GM12878 (cell line): ENCODE data around the gene CD58. TPM values are rescaled to one million over a fixed set of nuclear protein-coding genes. Genes with fewer than 3 reads are reported as not detected.
"Not testable (repeated sequence)": the region's sequence is repeated elsewhere in the genome, so short reads cannot be mapped to it uniquely, and the experiment has no call there.

Experiments used
- ATAC-seq: fragments of 200-7000 bp; cut with Tn5 transposase; 3 replicates; pipeline ENCODE4 v1.9.1; 2020; ENCODE audit warnings: mild to moderate bottlenecking, moderate library complexity
- BruUV-seq: library from RNA; stranded (reverse); fragments of 400-500 nt; replicated peaks from 2 replicates; lab custom pipeline; 2021; lab: Mats Ljungman, UMichigan
- CTCF ChIA-PET: fragments of 300-600 bp; sonication (Branson Sonifier 250); formaldehyde crosslinking; extraction: SDS; loops from one replicate; lab custom pipeline; 2021; ENCODE audit warnings: inconsistent platforms; lab: Yijun Ruan, JAX
- POLR2A ChIA-PET: fragments of 350-600 bp; formaldehyde crosslinking; extraction: SDS; loops from one replicate; lab custom pipeline; 2021; ENCODE audit warnings: inconsistent platforms; lab: Charles Lee
- RAD21 ChIA-PET: fragments of 300-600 bp; sonication (Branson Sonifier 250); formaldehyde crosslinking; loops from one replicate; lab custom pipeline; 2023; ENCODE audit warnings: antibody characterized with exemption; ENCODE audit not compliant: unreplicated experiment; lab: Charles Lee
- SMC1A ChIA-PET: fragments of 300-600 bp; sonication (Branson Sonifier 250); formaldehyde crosslinking; loops from one replicate; lab custom pipeline; 2023; ENCODE audit not compliant: unreplicated experiment, uncharacterized antibody; lab: Charles Lee
- DNase-seq: peaks from one replicate; pipeline ENCODE4 v3.0.0-alpha.2; 2011; ENCODE audit warnings: low read depth, low spot score
- FAIRE-seq: peaks from 3 replicates; lab custom pipeline; 2011; peaks lifted over from hg19 to GRCh38; lab: Jason Lieb, UNC
- H2AFZ ChIP-seq: 2 replicates; pipeline ENCODE4 v1.6.0; 2011; ENCODE audit warnings: low read depth, low read length, control low read depth; ENCODE audit not compliant: control insufficient read depth
- H3K27ac ChIP-seq: 2 replicates; pipeline ENCODE4 v1.5.1; 2011; ENCODE audit warnings: control low read depth; ENCODE audit not compliant: control insufficient read depth, insufficient read depth
- H3K27me3 ChIP-seq, 2 experiments: replicated peaks in 1 of 2; 2 replicates each; pipeline versions ENCODE4 v1.6.0 to v1.6.1; 2011; ENCODE audit warnings: low read length in 1 of 2; ENCODE audit not compliant: control insufficient read depth in 2 of 2, insufficient read depth in 2 of 2
- H3K36me3 ChIP-seq, 2 experiments: 2 replicates each; pipeline ENCODE4 v1.5.1; 2011; ENCODE audit warnings: low read length in 1 of 2; ENCODE audit not compliant: control insufficient read depth in 2 of 2, insufficient read depth in 2 of 2
- H3K4me1 ChIP-seq: 2 replicates; pipeline ENCODE4 v1.6.1; 2011; ENCODE audit warnings: mild to moderate bottlenecking, low read length, moderate library complexity, mixed read lengths; ENCODE audit not compliant: control insufficient read depth, insufficient read depth
- H3K4me2 ChIP-seq: 2 replicates; pipeline ENCODE4 v1.6.0; 2011; ENCODE audit warnings: control low read depth; ENCODE audit not compliant: control insufficient read depth, insufficient read depth
- H3K4me3 ChIP-seq: fragments of 200-600 bp; sonication (generic); 2 replicates; pipeline ENCODE4 v1.5.1; 2016
- H3K79me2 ChIP-seq: 2 replicates; pipeline ENCODE4 v1.6.0; 2011; ENCODE audit warnings: low read length; ENCODE audit not compliant: control insufficient read depth, insufficient read depth
- H3K9ac ChIP-seq: 2 replicates; pipeline ENCODE4 v1.8.0; 2011; ENCODE audit warnings: low read length, control low read depth, mixed read lengths; ENCODE audit not compliant: control insufficient read depth, insufficient read depth
- H3K9me3 ChIP-seq: replicated peaks from 3 replicates; pipeline ENCODE4 v1.5.1; 2011; ENCODE audit warnings: mild to moderate bottlenecking, low read length; ENCODE audit not compliant: control insufficient read depth, insufficient read depth
- H4K20me1 ChIP-seq: 2 replicates; pipeline ENCODE4 v1.6.0; 2011; ENCODE audit not compliant: control insufficient read depth, insufficient read depth
- BCL11A ChIP-seq: IDR thresholded peaks from 2 replicates; pipeline ENCODE4 v1.6.1; 2011; ENCODE audit warnings: low read depth, low read length
- BMI1 ChIP-seq: fragments of 450-650 bp; IDR thresholded peaks from 2 replicates; pipeline ENCODE4 v1.6.1; 2016; ENCODE audit warnings: mild to moderate bottlenecking, moderate library complexity, borderline replicate concordance
- DPF2 ChIP-seq: fragments of 450-650 bp; IDR thresholded peaks from 2 replicates; pipeline ENCODE4 v1.6.1; 2017; ENCODE audit warnings: mild to moderate bottlenecking
- EED ChIP-seq: sonication (generic); IDR thresholded peaks from 2 replicates; pipeline ENCODE4 v1.6.1; 2016; ENCODE audit warnings: antibody characterized with exemption, low read depth
- IKZF1 ChIP-seq: fragments of 450-650 bp; conservative IDR thresholded peaks from 2 replicates; pipeline ENCODE4 v1.6.1; 2017; ENCODE audit warnings: antibody characterized with exemption, mild to moderate bottlenecking
- IKZF2 ChIP-seq, 2 experiments: fragments of 450-650 bp; IDR thresholded peaks; 2 replicates each; pipeline ENCODE4 v1.6.1; 2017; ENCODE audit warnings: mild to moderate bottlenecking in 2 of 2, moderate library complexity in 2 of 2
- IRF4 ChIP-seq: IDR thresholded peaks from 2 replicates; pipeline ENCODE4 v1.6.1; 2011; ENCODE audit warnings: low read depth, low read length
- JUNB ChIP-seq: IDR thresholded peaks from 2 replicates; pipeline ENCODE4 v1.6.1; 2016; ENCODE audit warnings: antibody characterized with exemption, mild to moderate bottlenecking
- MTA2 ChIP-seq: fragments of 450-650 bp; IDR thresholded peaks from 2 replicates; pipeline ENCODE4 v1.6.1; 2016; ENCODE audit warnings: low read depth, mild to moderate bottlenecking, moderate library complexity
- NFIC ChIP-seq: IDR thresholded peaks from 2 replicates; pipeline ENCODE4 v1.6.1; 2012; ENCODE audit warnings: low read depth, mild to moderate bottlenecking, inconsistent platforms, low read length, moderate library complexity
- NR2F1 ChIP-seq: fragments of 450-650 bp; conservative IDR thresholded peaks from 2 replicates; pipeline ENCODE4 v1.6.1; 2017; ENCODE audit warnings: mild to moderate bottlenecking
- RUNX3 ChIP-seq: IDR thresholded peaks from 2 replicates; pipeline ENCODE4 v1.6.1; 2012; ENCODE audit warnings: low read length, inconsistent platforms
- SPI1 ChIP-seq: IDR thresholded peaks from 2 replicates; pipeline ENCODE4 v1.6.1; 2011; ENCODE audit warnings: low read depth, mild to moderate bottlenecking, low read length, moderate library complexity, borderline replicate concordance; ENCODE audit not compliant: insufficient read depth
- ZNF217 ChIP-seq: fragments of 450-650 bp; IDR thresholded peaks from 2 replicates; pipeline ENCODE4 v1.6.1; 2017; ENCODE audit warnings: antibody characterized with exemption, mild to moderate bottlenecking
- WGBS: methylation state at CpG from one replicate; pipeline ENCODE4 v1.1.6; 2016; ENCODE audit warnings: low lambda C conversion rate; ENCODE audit not compliant: insufficient replicate concordance, insufficient coverage; ENCODE audit errors: missing lambda C conversion rate; 5-methylcytosine and 5-hydroxymethylcytosine counted together
- in situ Hi-C: fragments of 300-500 bp; cut with MboI; formaldehyde crosslinking; loops from 9 replicates; pipeline ENCODE4 v1.14.3; 2018; ENCODE audit warnings: mixed read lengths
- intact Hi-C: fragments of 100-400 bp; cut with micrococcal nuclease; formaldehyde crosslinking; loops from one replicate; pipeline ENCODE4 v1.14.2; 2022; ENCODE audit not compliant: unreplicated experiment
- polyA plus RNA-seq, 11 experiments: library from polyadenylated mRNA; depleted of rRNA in 4 of 11; unstranded in 6 of 11; stranded (reverse) in 5 of 11; fragments of >200 nt; fragmentation: Nextera tagmentation in 4 of 11; fragmentation: Illumina TruSeq in 1 of 11; extraction: Ambion mirVana in 4 of 11; extraction: Trizol in 1 of 11; gene quantifications; 1 replicate in 1 of 11; 2 replicates in 10 of 11; pipeline versions ENCODE4 v1.2.1 to v1.2.3, GENCODE V29; 2011 to 2016; ENCODE audit warnings: inconsistent platforms in 2 of 11, missing spikeins in 2 of 11, low read depth in 1 of 11
- total RNA-seq, 4 experiments: library from RNA; depleted of rRNA in 3 of 4; stranded (reverse); fragments of >200 nt in 3 of 4; fragmentation: Illumina TruSeq in 1 of 4; extraction: Trizol in 1 of 4; gene quantifications; 2 replicates each; pipeline versions ENCODE4 v1.2.1 to v1.2.3, GENCODE V29; 2013 to 2021
- TF ChIP-seq, protein P1 (sequence below): fragments of 450-650 bp; IDR thresholded peaks from 2 replicates; pipeline ENCODE4 v1.6.1; 2017; ENCODE audit warnings: low read depth, mild to moderate bottlenecking, moderate library complexity

Gene CD58
- total and polyA plus RNA-seq, 10 of the 15 experiments (the other 5 are each of a cell fraction or from before 2014, with no cell fraction given), result 70.4 to 252 (median 129) TPM

DNA sequence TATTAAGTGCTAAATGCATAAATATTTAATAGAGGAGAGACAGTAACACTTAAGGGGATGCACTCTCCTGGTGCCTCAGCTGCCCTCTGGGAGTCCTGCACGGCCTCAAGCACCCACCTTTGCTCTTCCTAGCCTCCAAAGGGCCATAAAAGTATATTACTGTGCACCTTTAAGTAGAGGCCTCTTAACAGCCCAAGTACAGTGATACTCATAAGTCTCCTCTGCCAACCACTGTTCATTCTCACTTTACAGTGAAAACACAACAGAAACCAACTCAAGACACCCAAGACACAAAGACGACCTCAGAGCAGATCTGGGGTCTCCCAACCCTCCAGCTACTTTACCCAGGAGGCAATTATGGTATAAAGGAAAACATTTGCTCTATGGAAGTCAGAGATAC, 26.6 kb upstream of the CD58 start:
- ATAC-seq, result peak; percentile 87
- TF ChIP-seq JUNB (peak; percentile 47), NFIC (0 out of 2 replicates have a peak, but pooled peaks have one; percentile 32), BCL11A (peak; percentile 55; the same call in 1 of the 2 replicates), RUNX3 (peak; percentile 50), IRF4 (0 out of 2 replicates have a peak, but pooled peaks have one; percentile 37)
- BruUV-seq, H3K79me2 ChIP-seq, in situ Hi-C loops, H3K4me3 ChIP-seq, H4K20me1 ChIP-seq, DNase-seq, H3K27ac ChIP-seq, H3K36me3 ChIP-seq, H3K9me3 ChIP-seq, H3K27me3 ChIP-seq, intact Hi-C loops, H3K9ac ChIP-seq, H2AFZ ChIP-seq: not testable (repeated sequence)
- ChIA-PET SMC1A (interaction anchor here (0.8 to 3.0 kb wide), 10 partner anchors 11 to 75 kb away, joined by 3 to 57 read pairs (median 6); no protein-coding TSS in a partner anchor), RAD21 (interaction anchor here (1.0 to 3.1 kb wide), 7 partner anchors 11 to 81 kb away, joined by 3 to 42 read pairs (median 11); partner anchors contain the start of gene IGSF3), POLR2A (interaction anchor here (0.6 kb wide), 1 partner anchor 11 kb away, joined by 3 read pairs; no protein-coding TSS in a partner anchor), CTCF (interaction anchor here (1.5 to 4.9 kb wide), 5 partner anchors 12 to 76 kb away, joined by 6 to 90 read pairs (median 34); partner anchors contain the start of genes CD58 and IGSF3)
- peak; percentile 68 for FAIRE-seq
- Histone ChIP-seq H3K4me2 (peak overlapping the region; percentile 68; the same call in 1 of the 2 replicates), H3K4me1 (peaks cover 20% of the 10 kb centered on the region)
- WGBS, result 0% methylated on average over 2 of the region's 2 CpGs

- DNase-seq, H3K36me3 ChIP-seq, H3K27me3 ChIP-seq, H3K79me2 ChIP-seq, H3K9me3 ChIP-seq, H4K20me1 ChIP-seq, H3K4me3 ChIP-seq, H2AFZ ChIP-seq, in situ Hi-C loops, H3K9ac ChIP-seq, H3K27ac ChIP-seq: not testable (repeated sequence)
- BruUV-seq, result TSS peak; percentile 20
- ChIA-PET CTCF (interaction anchor here (1.0 to 4.9 kb wide), 16 partner anchors 11 to 460 kb away, joined by 3 to 90 read pairs (median 6); partner anchors contain the start of genes CD58 and IGSF3), POLR2A (interaction anchor here (0.6 kb wide), 1 partner anchor 10 kb away, joined by 3 read pairs; no protein-coding TSS in a partner anchor), RAD21 (interaction anchor here (1.0 to 3.1 kb wide), 12 partner anchors 10 to 531 kb away, joined by 3 to 42 read pairs (median 6); partner anchors contain the start of gene IGSF3), SMC1A (interaction anchor here (0.8 to 3.0 kb wide), 14 partner anchors 10 to 457 kb away, joined by 3 to 57 read pairs (median 6); no protein-coding TSS in a partner anchor)
- ATAC-seq (peak; percentile 60), FAIRE-seq (peak; percentile 52)
- intact Hi-C loops, result loop anchor here (1.0 kb wide), 1 partner anchor 23 kb away; no protein-coding TSS in a partner anchor
- Histone ChIP-seq H3K4me1 (peaks cover 20% of the 10 kb centered on the region), H3K4me2 (peak overlapping the region; percentile 68)
- TF ChIP-seq, protein P1, sequence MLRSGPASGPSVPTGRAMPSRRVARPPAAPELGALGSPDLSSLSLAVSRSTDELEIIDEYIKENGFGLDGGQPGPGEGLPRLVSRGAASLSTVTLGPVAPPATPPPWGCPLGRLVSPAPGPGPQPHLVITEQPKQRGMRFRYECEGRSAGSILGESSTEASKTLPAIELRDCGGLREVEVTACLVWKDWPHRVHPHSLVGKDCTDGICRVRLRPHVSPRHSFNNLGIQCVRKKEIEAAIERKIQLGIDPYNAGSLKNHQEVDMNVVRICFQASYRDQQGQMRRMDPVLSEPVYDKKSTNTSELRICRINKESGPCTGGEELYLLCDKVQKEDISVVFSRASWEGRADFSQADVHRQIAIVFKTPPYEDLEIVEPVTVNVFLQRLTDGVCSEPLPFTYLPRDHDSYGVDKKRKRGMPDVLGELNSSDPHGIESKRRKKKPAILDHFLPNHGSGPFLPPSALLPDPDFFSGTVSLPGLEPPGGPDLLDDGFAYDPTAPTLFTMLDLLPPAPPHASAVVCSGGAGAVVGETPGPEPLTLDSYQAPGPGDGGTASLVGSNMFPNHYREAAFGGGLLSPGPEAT, result peak; percentile 55; the same call in 1 of the 2 replicates
- TF ChIP-seq IKZF2 (IDR thresholded peaks at IDR 0.05), result peak; percentile 72 to 85; a peak in 3 of 4 replicates
- peak; percentile 23; the same call in 1 of the 2 replicates for TF ChIP-seq RUNX3
- TF ChIP-seq MTA2, result peak; percentile 70
- TF ChIP-seq BCL11A, result peak; percentile 44; the same call in 1 of the 2 replicates
- TF ChIP-seq NFIC, result peak; percentile 17; the same call in 1 of the 2 replicates
- TF ChIP-seq BMI1, result peak; percentile 49; the same call in 1 of the 2 replicates
- TF ChIP-seq ZNF217, result peak; percentile 75
- TF ChIP-seq SPI1, result peak; percentile 82
- peak; percentile 56; the same call in 1 of the 2 replicates for TF ChIP-seq IKZF1
- TF ChIP-seq EED, result 0 out of 2 replicates have a peak, but pooled peaks have one; percentile 24
- peak; percentile 64 for TF ChIP-seq NR2F1
- peak; percentile 16; the same call in 1 of the 2 replicates for TF ChIP-seq DPF2
- 34% methylated on average over 5 of the region's 5 CpGs for WGBS
Observed at GRCh38 chr1:116596742-116597307, 26.0 kb upstream of the CD58 start.
